Stimulated activated CD8-positive, alpha-beta memory T cell treated with anti-CD3 and anti-CD28 coated beads, Interleukin-4, amount 100 ng/mL, for 1 hour (primary cell): ENCODE measurements around the gene SDK2.
"Not testable (repeated sequence)": the region's sequence is repeated elsewhere in the genome, so short reads cannot be mapped to it uniquely, and the experiment has no call there.

Experiments
- DNase-seq, 2 donors: peaks; one replicate each; pipeline ENCODE4 v3.0.0-alpha.2; 2020; ENCODE audit warnings: low read depth in 2 of 2, low spot score in 1 of 2

SDK2 gene

GRCh38 chr17:73336408-73337329 lies 307.6 kb downstream of the SDK2 start:
- DNase-seq: no peak

GRCh38 chr17:73335591-73336407 lies 308.4 kb downstream of the SDK2 start:
- no peak for DNase-seq

GRCh38 chr17:73334771-73335513 lies 309.3 kb downstream of the SDK2 start:
- no peak for DNase-seq

GRCh38 chr17:73333445-73333844 lies 310.8 kb downstream of the SDK2 start:
- DNase-seq: not testable (repeated sequence)

GRCh38 chr17:73331060-73331459 lies 313.2 kb downstream of the SDK2 start:
- DNase-seq: no peak

GRCh38 chr17:73327676-73328075 lies 316.6 kb downstream of the SDK2 start:
- DNase-seq: no peak

GRCh38 chr17:73325527-73325842 lies 318.8 kb downstream of the SDK2 start:
- no peak for DNase-seq

GRCh38 chr17:73324711-73325526 lies 319.3 kb downstream of the SDK2 start:
- DNase-seq: no peak

- no peak for DNase-seq
Measured at GRCh38 chr17:73324160-73324475, 320.1 kb downstream of the SDK2 start.

GRCh38 chr17:73323409-73324159 lies 320.7 kb downstream of the SDK2 start:
- DNase-seq: no peak

GRCh38 chr17:73320601-73321264 lies 323.5 kb downstream of the SDK2 start:
- DNase-seq: no peak

- no peak for DNase-seq
Measured at GRCh38 chr17:73319766-73320165, 324.5 kb downstream of the SDK2 start.

GRCh38 chr17:73318836-73319235 lies 325.4 kb downstream of the SDK2 start:
- DNase-seq: no peak

GRCh38 chr17:73318427-73318813 lies 325.8 kb downstream of the SDK2 start:
- no peak for DNase-seq

- DNase-seq: no peak
Measured at GRCh38 chr17:73317513-73318426, 326.5 kb downstream of the SDK2 start.

GRCh38 chr17:73316919-73317505 lies 327.2 kb downstream of the SDK2 start:
- DNase-seq: no peak

- DNase-seq: no peak
Measured at GRCh38 chr17:73315471-73315870, 328.8 kb downstream of the SDK2 start.

- no peak for DNase-seq
Measured at GRCh38 chr17:73313526-73314127, 330.6 kb downstream of the SDK2 start.
